ENCODE results near the gene LRRC8C.

DNA sequence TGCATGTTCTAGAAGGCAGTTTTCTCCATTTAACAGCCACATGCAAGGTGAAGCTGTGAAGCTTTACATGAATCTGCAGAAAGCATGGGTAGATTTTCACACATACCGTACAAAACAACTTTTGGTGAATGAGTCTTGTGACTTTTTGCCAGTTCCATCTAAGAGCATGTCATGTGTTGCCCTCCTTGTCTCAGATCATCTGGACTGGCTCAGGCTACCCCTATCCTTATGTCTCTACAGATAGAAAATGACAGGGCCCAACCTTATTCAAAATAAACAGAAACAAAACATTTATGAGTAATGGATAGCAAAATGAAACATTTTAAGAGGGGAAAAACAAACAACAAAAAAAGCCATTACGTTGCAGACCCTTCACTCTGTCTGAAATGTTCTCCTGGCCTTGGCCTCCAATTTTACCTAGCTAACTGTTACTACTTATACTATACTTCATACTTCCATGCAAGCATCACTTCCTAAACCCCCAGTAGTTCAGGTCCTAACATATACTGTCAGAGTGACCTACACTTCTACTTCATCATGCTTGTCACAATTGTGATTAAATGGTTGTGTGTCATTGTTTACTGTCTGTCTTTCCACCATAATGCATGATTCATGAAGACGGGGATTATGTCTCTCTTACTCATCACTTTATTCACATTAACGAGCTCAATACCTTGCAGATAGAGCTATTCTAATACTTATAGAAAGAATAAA is 39.0 kb downstream of the LRRC8C start:
- no peak for TF ChIP-seq EZH2 (IDR thresholded peaks at IDR 0.05; ENCODE audit: borderline replicate concordance, low read length)
- TF ChIP-seq, protein P1, sequence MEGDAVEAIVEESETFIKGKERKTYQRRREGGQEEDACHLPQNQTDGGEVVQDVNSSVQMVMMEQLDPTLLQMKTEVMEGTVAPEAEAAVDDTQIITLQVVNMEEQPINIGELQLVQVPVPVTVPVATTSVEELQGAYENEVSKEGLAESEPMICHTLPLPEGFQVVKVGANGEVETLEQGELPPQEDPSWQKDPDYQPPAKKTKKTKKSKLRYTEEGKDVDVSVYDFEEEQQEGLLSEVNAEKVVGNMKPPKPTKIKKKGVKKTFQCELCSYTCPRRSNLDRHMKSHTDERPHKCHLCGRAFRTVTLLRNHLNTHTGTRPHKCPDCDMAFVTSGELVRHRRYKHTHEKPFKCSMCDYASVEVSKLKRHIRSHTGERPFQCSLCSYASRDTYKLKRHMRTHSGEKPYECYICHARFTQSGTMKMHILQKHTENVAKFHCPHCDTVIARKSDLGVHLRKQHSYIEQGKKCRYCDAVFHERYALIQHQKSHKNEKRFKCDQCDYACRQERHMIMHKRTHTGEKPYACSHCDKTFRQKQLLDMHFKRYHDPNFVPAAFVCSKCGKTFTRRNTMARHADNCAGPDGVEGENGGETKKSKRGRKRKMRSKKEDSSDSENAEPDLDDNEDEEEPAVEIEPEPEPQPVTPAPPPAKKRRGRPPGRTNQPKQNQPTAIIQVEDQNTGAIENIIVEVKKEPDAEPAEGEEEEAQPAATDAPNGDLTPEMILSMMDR (conservative IDR thresholded peaks at IDR 0.05 in 1 of 2, IDR thresholded peaks at IDR 0.05 in 1 of 2; ENCODE audit: extremely low read depth in 1 of 2, insufficient read depth in 1 of 2, low read depth in 1 of 2, low read length in 2 of 2): no peak
